Nephron (organoid): Measurements from ENCODE around the gene GRK2.
"Not testable (repeated sequence)": the region's sequence is repeated elsewhere in the genome, so short reads cannot be mapped to it uniquely, and the experiment has no call there.

Source experiments
- H3K27ac Mint-ChIP-seq, 3 experiments: 2 replicates each; pipeline ENCODE4 v1.8.0; 2020; ENCODE audit warnings: mixed read lengths in 3 of 3, mild to moderate bottlenecking in 2 of 3, moderate library complexity in 1 of 3
- H3K27me3 Mint-ChIP-seq: 2 replicates; pipeline ENCODE4 v1.8.0; 2021; ENCODE audit warnings: low read depth, mild to moderate bottlenecking, moderate library complexity, mixed read lengths
- H3K36me3 Mint-ChIP-seq: 2 replicates; pipeline ENCODE4 v1.8.0; 2020; ENCODE audit warnings: low read depth, mixed read lengths
- H3K4me1 Mint-ChIP-seq: 2 replicates; pipeline ENCODE4 v1.8.0; 2020; ENCODE audit warnings: mixed read lengths
- H3K4me3 Mint-ChIP-seq, 3 experiments: 2 replicates each; pipeline ENCODE4 v1.8.0; 2020; ENCODE audit warnings: mild to moderate bottlenecking in 3 of 3, mixed read lengths in 3 of 3, moderate library complexity in 2 of 3
- H3K9me3 Mint-ChIP-seq: 2 replicates; pipeline ENCODE4 v1.8.0; 2020; ENCODE audit warnings: mixed read lengths
- CTCF ChIP-seq, 3 experiments: fragments of 200-600 bp; sonication (generic); IDR thresholded peaks; one replicate each; pipeline ENCODE4 v1.5.0; 2021; ENCODE audit warnings: antibody characterized with exemption in 3 of 3; ENCODE audit not compliant: unreplicated experiment in 3 of 3

GRK2 gene

GRCh38 chr11:67266449-67267187, at the start of gene GRK2:
GRK2 (plus strand) TSS chr11:67266473; CDS start chr11:67266700, 227 bp downstream.
- Mint-ChIP-seq H3K4me3 (peak within 1 kb of the TSS; percentile 96 to 99 (median 98)), H3K4me1 (peaks cover 49% of the 10 kb centered on the region), H3K36me3 (no peaks in the 10 kb centered on the region), H3K9me3 (no peaks in the 10 kb centered on the region), H3K27me3 (peaks cover 5% of the 10 kb centered on the region), H3K27ac (peak within 1 kb of the TSS; percentile 65 to 91 (median 90))
- TF ChIP-seq CTCF (IDR thresholded peaks at IDR 0.05; ENCODE audit: unreplicated experiment in 3 of 3) = no peak

- H3K27me3 Mint-ChIP-seq = no peaks in the 10 kb centered on the region
- no peaks in the 10 kb centered on the region for H3K9me3 Mint-ChIP-seq
- TF ChIP-seq CTCF (IDR thresholded peaks at IDR 0.05; ENCODE audit: unreplicated experiment in 3 of 3) = no peak
- H3K27ac Mint-ChIP-seq = no peak overlapping the region
- no peaks in the 10 kb centered on the region for H3K4me1 Mint-ChIP-seq
- H3K4me3 Mint-ChIP-seq = no peak overlapping the region
- H3K36me3 Mint-ChIP-seq = peaks cover 72% of the 10 kb centered on the region
These were observed 38.5 kb upstream of the GRK2 start for GRCh38 chr11:67227726-67228125.

- Mint-ChIP-seq H3K4me3 (no peak overlapping the region), H3K27me3 (no peaks in the 10 kb centered on the region), H3K36me3 (peaks cover 62% of the 10 kb centered on the region)
These were observed 35.9 kb upstream of the GRK2 start for GRCh38 chr11:67230406-67230805.

GRCh38 chr11:67230886-67231285, 35.4 kb upstream of the GRK2 start:
- Mint-ChIP-seq H3K4me3 (no peak overlapping the region), H3K36me3 (peaks cover 64% of the 10 kb centered on the region), H3K27ac (no peak overlapping the region), H3K27me3 (no peaks in the 10 kb centered on the region), H3K4me1 (no peaks in the 10 kb centered on the region), H3K9me3 (no peaks in the 10 kb centered on the region)
- no peak for TF ChIP-seq CTCF (IDR thresholded peaks at IDR 0.05; ENCODE audit: unreplicated experiment in 3 of 3)

More at GRCh38 chr11:67230406-67230805, 35.9 kb upstream of the GRK2 start:
- no peak for TF ChIP-seq CTCF (IDR thresholded peaks at IDR 0.05; ENCODE audit: unreplicated experiment in 3 of 3)
- H3K4me1 Mint-ChIP-seq = no peaks in the 10 kb centered on the region
- no peaks in the 10 kb centered on the region for H3K9me3 Mint-ChIP-seq
- H3K27ac Mint-ChIP-seq = no peak overlapping the region

GRCh38 chr11:67233584-67234190, 32.6 kb upstream of the GRK2 start:
- Mint-ChIP-seq H3K36me3 (peaks cover 46% of the 10 kb centered on the region), H3K27me3 (no peaks in the 10 kb centered on the region), H3K4me3 (no peak overlapping the region), H3K4me1 (peaks cover 7% of the 10 kb centered on the region), H3K27ac (no peak overlapping the region), H3K9me3 (no peaks in the 10 kb centered on the region)
- TF ChIP-seq CTCF (IDR thresholded peaks at IDR 0.05; ENCODE audit: unreplicated experiment in 3 of 3) = no peak

- not testable (repeated sequence) for H3K9me3 Mint-ChIP-seq, H3K4me3 Mint-ChIP-seq, H3K27me3 Mint-ChIP-seq, H3K27ac Mint-ChIP-seq
- Mint-ChIP-seq H3K4me1 (peaks cover 16% of the 10 kb centered on the region), H3K36me3 (peaks cover 38% of the 10 kb centered on the region)
These were observed 31.7 kb upstream of the GRK2 start for GRCh38 chr11:67234571-67234970.
